ENCODE data around the gene ELMOD3. TPM values are rescaled to one million over a fixed set of nuclear protein-coding genes. Genes with fewer than 3 reads are reported as not detected.

The ELMOD3 gene
- total and polyA plus RNA-seq, 4 donors: 5.5 to 15.8 (median 8.0) TPM

GRCh38 chr2:85376291-85377065 is 21.9 kb downstream of the ELMOD3 start:
- Histone ChIP-seq H3K27me3 (ENCODE audit: control insufficient read depth in 4 of 4, insufficient read depth in 4 of 4, low read length in 3 of 4) (no peaks in the 10 kb centered on the region), H3K4me3 (ENCODE audit: low read depth in 1 of 3, low read length in 3 of 3) (no peak overlapping the region), H3K4me1 (ENCODE audit: control insufficient read depth in 4 of 4, insufficient read depth in 4 of 4, low read length in 3 of 4) (no peaks in the 10 kb centered on the region), H3K9ac (ENCODE audit: low read depth in 1 of 2, low read length in 2 of 2) (no peak overlapping the region), H3K36me3 (ENCODE audit: control insufficient read depth in 4 of 4, insufficient read depth in 3 of 4, low read depth in 1 of 4, low read length in 3 of 4) (peaks cover 0 to 23% (median 9%) of the 10 kb centered on the region in 4 donors), H3K27ac (ENCODE audit: low read depth in 1 of 2, low read length in 2 of 2) (no peak overlapping the region), H3K9me3 (ENCODE audit: control insufficient read depth in 4 of 4, low read length in 3 of 4) (no peaks in the 10 kb centered on the region)
- TF ChIP-seq RAD21 (IDR thresholded peaks at IDR 0.05) (no peak), FOXA2 (IDR thresholded peaks at IDR 0.05) (no peak), FOXA1 (IDR thresholded peaks at IDR 0.05) (no peak), JUND (IDR thresholded peaks at IDR 0.05) (no peak)
- TF ChIP-seq, protein P1, sequence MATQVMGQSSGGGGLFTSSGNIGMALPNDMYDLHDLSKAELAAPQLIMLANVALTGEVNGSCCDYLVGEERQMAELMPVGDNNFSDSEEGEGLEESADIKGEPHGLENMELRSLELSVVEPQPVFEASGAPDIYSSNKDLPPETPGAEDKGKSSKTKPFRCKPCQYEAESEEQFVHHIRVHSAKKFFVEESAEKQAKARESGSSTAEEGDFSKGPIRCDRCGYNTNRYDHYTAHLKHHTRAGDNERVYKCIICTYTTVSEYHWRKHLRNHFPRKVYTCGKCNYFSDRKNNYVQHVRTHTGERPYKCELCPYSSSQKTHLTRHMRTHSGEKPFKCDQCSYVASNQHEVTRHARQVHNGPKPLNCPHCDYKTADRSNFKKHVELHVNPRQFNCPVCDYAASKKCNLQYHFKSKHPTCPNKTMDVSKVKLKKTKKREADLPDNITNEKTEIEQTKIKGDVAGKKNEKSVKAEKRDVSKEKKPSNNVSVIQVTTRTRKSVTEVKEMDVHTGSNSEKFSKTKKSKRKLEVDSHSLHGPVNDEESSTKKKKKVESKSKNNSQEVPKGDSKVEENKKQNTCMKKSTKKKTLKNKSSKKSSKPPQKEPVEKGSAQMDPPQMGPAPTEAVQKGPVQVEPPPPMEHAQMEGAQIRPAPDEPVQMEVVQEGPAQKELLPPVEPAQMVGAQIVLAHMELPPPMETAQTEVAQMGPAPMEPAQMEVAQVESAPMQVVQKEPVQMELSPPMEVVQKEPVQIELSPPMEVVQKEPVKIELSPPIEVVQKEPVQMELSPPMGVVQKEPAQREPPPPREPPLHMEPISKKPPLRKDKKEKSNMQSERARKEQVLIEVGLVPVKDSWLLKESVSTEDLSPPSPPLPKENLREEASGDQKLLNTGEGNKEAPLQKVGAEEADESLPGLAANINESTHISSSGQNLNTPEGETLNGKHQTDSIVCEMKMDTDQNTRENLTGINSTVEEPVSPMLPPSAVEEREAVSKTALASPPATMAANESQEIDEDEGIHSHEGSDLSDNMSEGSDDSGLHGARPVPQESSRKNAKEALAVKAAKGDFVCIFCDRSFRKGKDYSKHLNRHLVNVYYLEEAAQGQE (IDR thresholded peaks at IDR 0.05): no peak
- TF ChIP-seq, protein P2, sequence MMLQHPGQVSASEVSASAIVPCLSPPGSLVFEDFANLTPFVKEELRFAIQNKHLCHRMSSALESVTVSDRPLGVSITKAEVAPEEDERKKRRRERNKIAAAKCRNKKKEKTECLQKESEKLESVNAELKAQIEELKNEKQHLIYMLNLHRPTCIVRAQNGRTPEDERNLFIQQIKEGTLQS (IDR thresholded peaks at IDR 0.05): no peak
- 96% methylated on average over 5 of the region's 5 CpGs for WGBS
- DNase-seq (ENCODE audit: low spot score): no peak

DNA sequence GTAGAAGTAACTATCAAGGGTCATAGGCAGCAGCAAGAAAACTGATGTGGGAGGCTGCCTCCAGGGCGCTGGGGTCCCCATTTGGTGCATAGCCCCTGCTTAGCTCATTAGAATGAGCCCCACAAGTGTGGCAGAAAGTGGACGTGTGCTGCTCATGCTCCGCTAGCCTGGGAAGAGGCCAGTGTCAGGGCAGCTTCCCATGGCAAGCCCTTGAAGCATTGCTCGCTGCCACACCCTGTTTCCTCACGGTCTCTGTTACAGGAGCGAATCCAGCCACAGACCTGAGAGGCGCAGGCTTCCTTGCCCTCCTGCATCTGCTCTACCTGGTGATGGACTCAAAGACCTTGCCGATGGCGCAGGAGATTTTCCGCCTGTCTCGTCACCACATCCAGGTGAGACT is 22.5 kb downstream of the ELMOD3 start:
- Histone ChIP-seq H3K4me1 (ENCODE audit: control insufficient read depth in 4 of 4, insufficient read depth in 4 of 4, low read length in 3 of 4) (no peaks in the 10 kb centered on the region), H3K4me3 (ENCODE audit: low read depth in 1 of 3, low read length in 3 of 3) (no peak overlapping the region), H3K27me3 (ENCODE audit: control insufficient read depth in 4 of 4, insufficient read depth in 4 of 4, low read length in 3 of 4) (no peaks in the 10 kb centered on the region), H3K9ac (ENCODE audit: low read depth in 1 of 2, low read length in 2 of 2) (no peak overlapping the region), H3K9me3 (ENCODE audit: control insufficient read depth in 4 of 4, low read length in 3 of 4) (no peaks in the 10 kb centered on the region), H3K36me3 (ENCODE audit: control insufficient read depth in 4 of 4, insufficient read depth in 3 of 4, low read depth in 1 of 4, low read length in 3 of 4) (peaks cover 0 to 23% (median 9%) of the 10 kb centered on the region in 4 donors), H3K27ac (ENCODE audit: low read depth in 1 of 2, low read length in 2 of 2) (no peak overlapping the region)
- TF ChIP-seq, protein P3, sequence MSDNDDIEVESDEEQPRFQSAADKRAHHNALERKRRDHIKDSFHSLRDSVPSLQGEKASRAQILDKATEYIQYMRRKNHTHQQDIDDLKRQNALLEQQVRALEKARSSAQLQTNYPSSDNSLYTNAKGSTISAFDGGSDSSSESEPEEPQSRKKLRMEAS (IDR thresholded peaks at IDR 0.05): no peak
- TF ChIP-seq TAF1 (conservative IDR thresholded peaks at IDR 0.05): no peak
- WGBS: 98% methylated on average over 11 of the region's 11 CpGs
- DNase-seq (ENCODE audit: low spot score): no peak

DNA sequence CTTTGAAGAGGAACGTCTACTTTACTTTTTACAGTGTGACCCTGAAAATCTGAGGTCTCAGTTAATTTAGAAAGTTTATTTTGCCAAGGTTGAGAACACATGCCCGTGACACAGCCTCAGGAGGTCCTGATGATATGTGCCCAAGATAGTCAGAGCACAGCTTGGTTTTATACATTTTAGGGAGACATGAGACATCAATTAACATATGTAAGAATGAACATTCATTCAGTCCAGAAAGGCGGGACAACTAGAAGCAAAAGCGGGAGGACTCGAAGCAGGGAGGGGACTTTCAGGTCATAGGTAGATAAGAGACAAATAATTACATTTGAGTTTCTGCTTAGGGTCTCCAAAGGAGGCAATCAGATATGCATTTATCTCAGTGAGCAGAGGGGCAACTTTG is 23.7 kb downstream of the ELMOD3 start:
- TF ChIP-seq SP1 (IDR thresholded peaks at IDR 0.05) (no peak), YY1 (IDR thresholded peaks at IDR 0.05) (no peak), EGR1 (IDR thresholded peaks at IDR 0.05; ENCODE audit: low read depth in 2 of 2) (no peak)
- TF ChIP-seq, protein P4, sequence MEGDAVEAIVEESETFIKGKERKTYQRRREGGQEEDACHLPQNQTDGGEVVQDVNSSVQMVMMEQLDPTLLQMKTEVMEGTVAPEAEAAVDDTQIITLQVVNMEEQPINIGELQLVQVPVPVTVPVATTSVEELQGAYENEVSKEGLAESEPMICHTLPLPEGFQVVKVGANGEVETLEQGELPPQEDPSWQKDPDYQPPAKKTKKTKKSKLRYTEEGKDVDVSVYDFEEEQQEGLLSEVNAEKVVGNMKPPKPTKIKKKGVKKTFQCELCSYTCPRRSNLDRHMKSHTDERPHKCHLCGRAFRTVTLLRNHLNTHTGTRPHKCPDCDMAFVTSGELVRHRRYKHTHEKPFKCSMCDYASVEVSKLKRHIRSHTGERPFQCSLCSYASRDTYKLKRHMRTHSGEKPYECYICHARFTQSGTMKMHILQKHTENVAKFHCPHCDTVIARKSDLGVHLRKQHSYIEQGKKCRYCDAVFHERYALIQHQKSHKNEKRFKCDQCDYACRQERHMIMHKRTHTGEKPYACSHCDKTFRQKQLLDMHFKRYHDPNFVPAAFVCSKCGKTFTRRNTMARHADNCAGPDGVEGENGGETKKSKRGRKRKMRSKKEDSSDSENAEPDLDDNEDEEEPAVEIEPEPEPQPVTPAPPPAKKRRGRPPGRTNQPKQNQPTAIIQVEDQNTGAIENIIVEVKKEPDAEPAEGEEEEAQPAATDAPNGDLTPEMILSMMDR (IDR thresholded peaks at IDR 0.05; ENCODE audit: low read depth, low read length, missing input control): no peak
- Histone ChIP-seq H3K36me3 (ENCODE audit: control insufficient read depth in 4 of 4, insufficient read depth in 3 of 4, low read depth in 1 of 4, low read length in 3 of 4) (peaks cover 0 to 23% (median 9%) of the 10 kb centered on the region in 4 donors), H3K4me3 (ENCODE audit: low read depth in 1 of 3, low read length in 3 of 3) (no peak overlapping the region), H3K27ac (ENCODE audit: low read depth in 1 of 2, low read length in 2 of 2) (no peak overlapping the region), H3K4me1 (ENCODE audit: control insufficient read depth in 4 of 4, insufficient read depth in 4 of 4, low read length in 3 of 4) (no peaks in the 10 kb centered on the region), H3K9ac (ENCODE audit: low read depth in 1 of 2, low read length in 2 of 2) (no peak overlapping the region), H3K27me3 (ENCODE audit: control insufficient read depth in 4 of 4, insufficient read depth in 4 of 4, low read length in 3 of 4) (no peaks in the 10 kb centered on the region), H3K9me3 (ENCODE audit: control insufficient read depth in 4 of 4, low read length in 3 of 4) (no peaks in the 10 kb centered on the region)
- WGBS: 96% methylated on average over 5 of the region's 5 CpGs
- no peak for DNase-seq (ENCODE audit: low spot score)
